CD14-positive monocyte (primary cell): ENCODE data around the gene TMEM250. TPM values are rescaled to one million over a fixed set of nuclear protein-coding genes. Genes with fewer than 3 reads are reported as not detected.

ENCODE experiments used
- DNase-seq, 3 donors: peaks; one replicate each; pipeline ENCODE4 v3.0.0-alpha.2; 2011 to 2022
- H2AFZ ChIP-seq: 2 replicates; pipeline ENCODE4 v1.6.0; 2012; ENCODE audit warnings: mild to moderate bottlenecking, low read depth, low read length, inconsistent platforms; ENCODE audit not compliant: insufficient read depth, poor library complexity, severe bottlenecking
- H3K27ac ChIP-seq, 2 donors: 1 replicate in 1 of 2; 2 replicates in 1 of 2; pipeline ENCODE4 v1.5.1; 2012 to 2013; ENCODE audit warnings: low read length in 2 of 2, control low read depth in 1 of 2, inconsistent platforms in 1 of 2, low read depth in 1 of 2, mild to moderate bottlenecking in 1 of 2
- H3K27me3 ChIP-seq, 2 donors: one replicate each; pipeline versions ENCODE4 v1.6.0 to v1.6.1; 2011 to 2013; ENCODE audit warnings: low read length in 2 of 2; ENCODE audit not compliant: control insufficient read depth in 2 of 2, insufficient read depth in 2 of 2
- H3K36me3 ChIP-seq, 2 donors: replicated peaks in 1 of 2; 1 replicate in 1 of 2; 2 replicates in 1 of 2; pipeline versions ENCODE4 v1.5.1 to v1.6.1; 2012 to 2013; ENCODE audit warnings: low read length in 2 of 2, control low read depth in 1 of 2, inconsistent platforms in 1 of 2, mild to moderate bottlenecking in 1 of 2; ENCODE audit not compliant: insufficient read depth in 2 of 2, control insufficient read depth in 1 of 2
- H3K4me1 ChIP-seq, 2 donors: 1 replicate in 1 of 2; 2 replicates in 1 of 2; pipeline versions ENCODE4 v1.5.1 to v1.6.1; 2012 to 2013; ENCODE audit warnings: low read length in 2 of 2, control low read depth in 1 of 2, inconsistent platforms in 1 of 2, mild to moderate bottlenecking in 1 of 2, moderate library complexity in 1 of 2; ENCODE audit not compliant: insufficient read depth in 2 of 2, control insufficient read depth in 1 of 2
- H3K4me2 ChIP-seq: replicated peaks from 2 replicates; pipeline ENCODE3; 2012; ENCODE audit warnings: low read length, moderate library complexity, mild to moderate bottlenecking; ENCODE audit not compliant: poor library complexity, severe bottlenecking; ENCODE audit errors: extremely low read depth
- H3K4me3 ChIP-seq, 3 experiments: fragments of 200-600 bp in 1 of 3; sonication (generic) in 1 of 3; replicated peaks in 1 of 3; 1 replicate in 2 of 3; 2 replicates in 1 of 3; pipeline ENCODE4 v1.5.1; 2011 to 2013; ENCODE audit warnings: low read length in 3 of 3, mild to moderate bottlenecking in 3 of 3, control low read depth in 2 of 3, low read depth in 2 of 3, inconsistent platforms in 1 of 3, moderate library complexity in 1 of 3
- H3K79me2 ChIP-seq: 2 replicates; pipeline ENCODE4 v1.6.0; 2012; ENCODE audit warnings: mild to moderate bottlenecking, control low read depth, inconsistent platforms, low read length, moderate library complexity; ENCODE audit not compliant: insufficient read depth
- H3K9ac ChIP-seq: 2 replicates; pipeline ENCODE4 v1.6.0; 2017; ENCODE audit warnings: low read length, mild to moderate bottlenecking; ENCODE audit not compliant: insufficient read depth, poor library complexity, severe bottlenecking
- H3K9me3 ChIP-seq, 2 donors: replicated peaks in 1 of 2; 1 replicate in 1 of 2; 2 replicates in 1 of 2; pipeline versions ENCODE4 v1.5.1 to v1.6.1; 2012 to 2013; ENCODE audit warnings: low read length in 2 of 2, control low read depth in 1 of 2; ENCODE audit not compliant: control insufficient read depth in 1 of 2, insufficient read depth in 1 of 2
- H4K20me1 ChIP-seq: 2 replicates; pipeline ENCODE4 v1.6.0; 2012; ENCODE audit warnings: mild to moderate bottlenecking, low read length, control low read depth, moderate library complexity; ENCODE audit not compliant: insufficient read depth
- H3K27ac Mint-ChIP-seq, 7 donors: one replicate each; pipeline ENCODE4 v1.8.0; 2020; ENCODE audit warnings: mild to moderate bottlenecking in 7 of 7, mixed read lengths in 7 of 7, moderate library complexity in 6 of 7, inconsistent platforms in 2 of 7
- H3K27me3 Mint-ChIP-seq, 3 donors: one replicate each; pipeline ENCODE4 v1.8.0; 2021 to 2022; ENCODE audit warnings: low read depth in 3 of 3, mild to moderate bottlenecking in 3 of 3, mixed read lengths in 3 of 3, moderate library complexity in 3 of 3, inconsistent platforms in 1 of 3
- H3K36me3 Mint-ChIP-seq, 2 donors: one replicate each; pipeline ENCODE4 v1.8.0; 2020; ENCODE audit warnings: mixed read lengths in 2 of 2, inconsistent platforms in 1 of 2, mild to moderate bottlenecking in 1 of 2
- H3K4me1 Mint-ChIP-seq: one replicate; pipeline ENCODE4 v1.8.0; 2020; ENCODE audit warnings: mild to moderate bottlenecking, mixed read lengths
- H3K4me3 Mint-ChIP-seq, 2 donors: one replicate each; pipeline ENCODE4 v1.8.0; 2020; ENCODE audit warnings: mild to moderate bottlenecking in 2 of 2, mixed read lengths in 2 of 2, moderate library complexity in 1 of 2
- H3K9me3 Mint-ChIP-seq, 7 donors: one replicate each; pipeline ENCODE4 v1.8.0; 2020 to 2022; ENCODE audit warnings: mixed read lengths in 7 of 7, mild to moderate bottlenecking in 6 of 7, moderate library complexity in 6 of 7, inconsistent platforms in 2 of 7
- CTCF ChIP-seq: fragments of 200-600 bp; IDR thresholded peaks from one replicate; pipeline ENCODE4 v1.8.0; 2022; ENCODE audit warnings: antibody characterized with exemption, mild to moderate bottlenecking
- WGBS: methylation state at CpG from one replicate; pipeline ENCODE4 v1.1.5; 2013; ENCODE audit warnings: missing lambda C conversion rate; ENCODE audit not compliant: insufficient coverage; 5-methylcytosine and 5-hydroxymethylcytosine counted together
- intact Hi-C, 2 donors: fragments of 100-400 bp; cut with micrococcal nuclease; formaldehyde crosslinking; loops; one replicate each; pipeline versions ENCODE4 v1.15.0 to v1.15.1; 2023
- polyA plus RNA-seq, 3 donors: library from polyadenylated mRNA; depleted of rRNA in 1 of 3; unstranded in 2 of 3; stranded (reverse) in 1 of 3; fragments of 300-500 nt in 2 of 3; fragments of >200 nt in 1 of 3; fragmentation: Illumina TruSeq in 2 of 3; gene quantifications; 1 replicate in 2 of 3; 2 replicates in 1 of 3; pipeline ENCODE4 v1.2.3, GENCODE V29; 2012 to 2021

Gene TMEM250
- polyA plus RNA-seq, 3 donors = 11.0 to 38.0 (median 30.9) TPM

GRCh38 chr9:136117291-136117915 lies 1.3 kb downstream of the TMEM250 start:
- no peak for TF ChIP-seq CTCF
- peaks cover 0 to 6% (median 0%) of the 10 kb centered on the region in 7 donors for H3K9me3 Mint-ChIP-seq
- peaks cover 14 to 35% of the 10 kb centered on the region in 2 donors for H3K36me3 Mint-ChIP-seq
- 54% methylated on average over 21 of the region's 23 CpGs for WGBS
- H3K27me3 ChIP-seq = no peaks in the 10 kb centered on the region
- intact Hi-C loops = loop anchor here in 1 of 2 donors (5.0 kb wide), 1 partner anchor 40 kb away; no protein-coding TSS in a partner anchor
- H3K79me2 ChIP-seq = peaks cover 37% of the 10 kb centered on the region
- H3K36me3 ChIP-seq = peaks cover 21 to 33% of the 10 kb centered on the region in 2 donors
- H3K4me3 Mint-ChIP-seq = peak overlapping the region; percentile 70 to 77
- peak overlapping the region; percentile 69 for H2AFZ ChIP-seq
- peaks cover 18 to 44% of the 10 kb centered on the region in 2 donors for H3K4me1 ChIP-seq
- H3K9ac ChIP-seq = peak overlapping the region; percentile 83
- peak overlapping the region; percentile 22 to 84 for H3K27ac ChIP-seq
- H3K27ac Mint-ChIP-seq = peak overlapping the region in 6 of 7 donors; percentile 55 to 81 (median 61)
- peak overlapping the region; percentile 48 to 86 (median 79) for H3K4me3 ChIP-seq
- H4K20me1 ChIP-seq = peaks cover 42% of the 10 kb centered on the region
- DNase-seq = no peak
- H3K4me1 Mint-ChIP-seq = peaks cover 24% of the 10 kb centered on the region
- peak overlapping the region; percentile 91 for H3K4me2 ChIP-seq
- no peaks in the 10 kb centered on the region for H3K9me3 ChIP-seq
- peaks cover 0 to 6% (median 0%) of the 10 kb centered on the region in 3 donors for H3K27me3 Mint-ChIP-seq

GRCh38 chr9:136116360-136117098 lies 2.1 kb downstream of the TMEM250 start:
- 98% methylated on average over 66 of the region's 69 CpGs for WGBS

More at GRCh38 chr9:136116360-136117098, 2.1 kb downstream of the TMEM250 start:
- Histone ChIP-seq H3K9ac (no peak overlapping the region), H3K4me1 (peaks cover 18 to 41% of the 10 kb centered on the region in 2 donors), H3K36me3 (peaks cover 21 to 33% of the 10 kb centered on the region in 2 donors), H3K27me3 (no peaks in the 10 kb centered on the region), H2AFZ (no peak overlapping the region), H3K27ac (no peak overlapping the region), H3K4me2 (no peak overlapping the region), H4K20me1 (peaks cover 42% of the 10 kb centered on the region), H3K9me3 (no peaks in the 10 kb centered on the region), H3K4me3 (no peak overlapping the region), H3K79me2 (peaks cover 37% of the 10 kb centered on the region)
- Mint-ChIP-seq H3K9me3 (peaks cover 0 to 6% (median 0%) of the 10 kb centered on the region in 7 donors), H3K4me3 (no peak overlapping the region), H3K4me1 (peaks cover 24% of the 10 kb centered on the region), H3K27ac (no peak overlapping the region), H3K36me3 (peaks cover 15 to 35% of the 10 kb centered on the region in 2 donors), H3K27me3 (peaks cover 0 to 2% (median 0%) of the 10 kb centered on the region in 3 donors)
- TF ChIP-seq CTCF = no peak
- no peak for DNase-seq
- intact Hi-C loops = loop anchor here in 1 of 2 donors (5.0 kb wide), 1 partner anchor 39 kb away; no protein-coding TSS in a partner anchor
